Thyroid gland (tissue), 4 donors: Measurements from ENCODE around the gene DVL2. TPM values are rescaled to one million over a fixed set of nuclear protein-coding genes. Genes with fewer than 3 reads are reported as not detected.

Experiments used
- DNase-seq, 2 donors: peaks; one replicate each; pipeline ENCODE4 v3.0.0-alpha.2; 2019
- H3K27ac ChIP-seq, 3 donors: fragments of 200-600 bp; sonication (generic); 1 replicate in 2 of 3; 2 replicates in 1 of 3; pipeline ENCODE4 v1.5.1; 2016 to 2019; ENCODE audit warnings: mild to moderate bottlenecking in 1 of 3, moderate library complexity in 1 of 3
- H3K27me3 ChIP-seq: fragments of 200-600 bp; sonication (generic); one replicate; pipeline ENCODE4 v1.5.1; 2019
- H3K36me3 ChIP-seq, 2 donors: fragments of 200-600 bp; sonication (generic); one replicate each; pipeline ENCODE4 v1.5.1; 2016 to 2019
- H3K4me1 ChIP-seq, 2 donors: fragments of 200-600 bp; sonication (generic); one replicate each; pipeline ENCODE4 v1.5.1; 2017 to 2019
- H3K4me3 ChIP-seq, 3 donors: fragments of 200-600 bp; sonication (generic); replicated peaks in 1 of 3; 1 replicate in 2 of 3; 2 replicates in 1 of 3; pipeline ENCODE4 v1.5.1; 2016; ENCODE audit warnings: mild to moderate bottlenecking in 1 of 3
- H3K9me3 ChIP-seq: fragments of 200-600 bp; sonication (generic); one replicate; pipeline ENCODE4 v1.5.1; 2017
- CTCF ChIP-seq, 6 experiments: fragments of 200-600 bp in 3 of 6; fragments of 450-650 bp in 3 of 6; sonication (generic) in 3 of 6; IDR thresholded peaks; one replicate each; pipeline ENCODE4 v1.5.1; 2016 to 2019; ENCODE audit warnings: antibody characterized with exemption in 6 of 6, mild to moderate bottlenecking in 2 of 6, inconsistent platforms in 1 of 6, moderate library complexity in 1 of 6
- POLR2A ChIP-seq, 2 donors: fragments of 450-650 bp; IDR thresholded peaks; one replicate each; pipeline ENCODE4 v1.6.1; 2017; ENCODE audit warnings: antibody characterized with exemption in 2 of 2, mild to moderate bottlenecking in 2 of 2, moderate library complexity in 1 of 2
- WGBS, 2 donors: methylation state at CpG; one replicate each; pipeline ENCODE4 v1.1.5; 2017; 5-methylcytosine and 5-hydroxymethylcytosine counted together
- intact Hi-C: fragments of 100-400 bp; cut with DNase I; formaldehyde crosslinking; loops from one replicate; pipeline ENCODE4 v1.15.1; 2023
- total RNA-seq, 4 donors: library from RNA; depleted of rRNA; stranded (reverse); fragments of >200 nt; gene quantifications; one replicate each; pipeline ENCODE4 v1.2.3, GENCODE V29; 2016

DVL2 gene
- total RNA-seq, 4 donors from 2014 or later, result 45.3 to 68.6 (median 49.0) TPM

DNA sequence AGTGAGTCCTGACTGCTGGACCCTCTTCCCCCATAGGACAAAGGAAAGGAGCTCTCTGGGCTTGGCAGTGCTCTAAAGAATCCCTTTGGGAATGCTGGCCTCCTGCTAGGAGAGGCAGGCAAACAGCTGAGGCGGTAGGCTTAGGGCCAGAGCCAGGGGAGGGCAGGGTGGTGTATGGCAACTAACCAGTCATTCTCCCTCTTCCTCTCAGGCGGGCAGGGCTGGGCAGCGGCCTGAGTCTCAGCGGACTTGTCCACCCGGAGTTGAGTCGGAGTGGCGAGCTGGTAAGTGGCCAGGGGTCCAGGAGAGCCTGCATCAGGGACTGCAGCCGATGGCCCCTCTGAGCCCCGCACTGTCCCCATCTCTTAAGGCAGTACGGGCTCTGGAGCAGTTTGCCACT lies 10.2 kb downstream of the DVL2 start:
- DNase-seq, result no peak
- no peaks in the 10 kb centered on the region for H3K9me3 ChIP-seq
- intact Hi-C loops, result no loop called here
- H3K27me3 ChIP-seq, result no peaks in the 10 kb centered on the region
- no peak overlapping the region for H3K4me3 ChIP-seq
- TF ChIP-seq POLR2A (IDR thresholded peaks at IDR 0.05) (no peak), CTCF (IDR thresholded peaks at IDR 0.05) (no peak)
- peaks cover 13 to 24% of the 10 kb centered on the region in 2 donors for H3K4me1 ChIP-seq
- WGBS, 2 donors, result 77 to 83% methylated on average over 3 of the region's 10 CpGs
- H3K36me3 ChIP-seq, result peaks cover 65 to 71% of the 10 kb centered on the region in 2 donors
- H3K27ac ChIP-seq, result no peak overlapping the region

DNA sequence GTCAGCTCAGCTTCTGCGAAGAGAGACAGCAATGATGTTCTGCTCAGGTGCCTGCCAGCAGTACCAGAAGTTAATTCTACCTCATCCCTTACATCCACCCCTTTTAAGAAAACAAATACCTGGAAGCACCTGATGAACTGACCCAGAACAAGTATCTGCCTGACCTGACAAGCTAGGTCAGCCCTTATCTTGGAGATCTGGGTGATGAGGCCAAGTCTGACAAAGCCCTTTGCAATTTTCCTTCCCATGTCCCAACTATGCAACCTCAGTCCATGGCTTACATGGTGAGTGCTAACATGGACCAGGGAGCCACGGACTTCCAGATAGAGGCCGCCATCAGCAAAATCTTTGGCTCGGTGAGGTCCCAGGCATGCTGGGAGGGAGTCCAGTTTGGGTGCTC lies 10.9 kb downstream of the DVL2 start:
- Histone ChIP-seq H3K9me3 (no peaks in the 10 kb centered on the region), H3K4me1 (peaks cover 13 to 31% of the 10 kb centered on the region in 2 donors), H3K27ac (no peak overlapping the region), H3K27me3 (no peaks in the 10 kb centered on the region), H3K4me3 (no peak overlapping the region), H3K36me3 (peaks cover 58 to 64% of the 10 kb centered on the region in 2 donors)
- DNase-seq, result no peak
- 90 to 91% methylated on average over 4 of the region's 4 CpGs for WGBS, 2 donors
- intact Hi-C loops, result no loop called here
- no peak for TF ChIP-seq CTCF (IDR thresholded peaks at IDR 0.05)
- no peak for TF ChIP-seq POLR2A (IDR thresholded peaks at IDR 0.05)

DNA sequence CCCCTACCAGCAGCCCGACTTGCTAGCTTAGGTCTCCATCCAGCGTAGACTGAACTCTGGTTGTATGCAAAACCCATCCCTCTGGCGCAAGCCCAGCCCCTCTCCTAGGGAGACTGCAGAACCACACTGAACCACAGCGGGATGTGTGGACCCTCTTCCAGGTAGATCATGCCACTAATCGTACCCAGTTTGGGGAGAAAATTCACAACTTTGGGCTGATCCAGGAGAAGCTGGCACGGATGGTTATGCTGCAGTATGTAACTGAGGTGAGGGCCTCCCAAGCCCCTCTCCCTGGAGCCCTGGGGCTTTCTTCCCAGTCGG lies 11.4 kb downstream of the DVL2 start:
- H3K4me1 ChIP-seq, result peaks cover 17 to 36% of the 10 kb centered on the region in 2 donors
- WGBS, 2 donors, result 77 to 94% methylated on average over 4 to 7 of the region's 7 CpGs
- H3K27ac ChIP-seq, result no peak overlapping the region

DNA sequence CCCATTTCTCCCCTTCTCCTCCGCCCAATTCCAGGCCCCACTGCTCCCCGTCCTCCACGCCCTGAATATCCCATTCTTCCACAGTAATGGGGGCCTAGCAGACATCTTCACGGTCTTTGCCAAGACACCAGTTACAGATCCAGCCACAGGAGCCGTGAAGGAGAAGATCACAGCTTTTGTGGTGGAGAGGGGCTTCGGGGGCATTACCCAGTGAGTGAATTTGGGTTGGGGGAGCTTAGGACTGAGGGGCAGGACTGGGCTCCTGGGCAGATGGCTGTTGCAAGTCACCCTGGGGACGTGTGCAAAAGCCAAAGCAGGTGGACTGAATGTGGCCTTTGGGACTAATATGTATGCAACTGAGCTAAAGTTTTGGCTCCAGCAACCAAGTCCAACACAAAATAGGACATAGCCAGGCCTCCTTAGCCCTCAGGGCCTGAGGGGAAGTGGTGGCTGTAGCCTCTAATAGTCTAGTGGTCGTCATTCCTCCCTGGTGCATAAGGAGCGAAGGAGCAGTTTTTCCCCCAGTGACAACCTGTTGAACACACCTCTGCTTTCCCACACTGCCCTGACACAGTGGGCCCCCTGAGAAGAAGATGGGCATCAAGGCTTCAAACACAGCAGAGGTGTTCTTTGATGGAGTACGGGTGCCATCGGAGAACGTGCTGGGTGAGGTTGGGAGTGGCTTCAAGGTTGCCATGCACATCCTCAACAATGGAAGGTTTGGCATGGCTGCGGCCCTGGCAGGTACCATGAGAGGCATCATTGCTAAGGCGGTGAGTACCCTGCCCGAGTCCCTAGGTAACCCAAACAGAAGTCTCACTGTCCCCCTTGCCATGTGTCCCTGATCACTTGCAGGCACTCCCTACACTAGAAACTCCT lies 12.0 kb downstream of the DVL2 start:
- Histone ChIP-seq H3K9me3 (no peaks in the 10 kb centered on the region), H3K27ac (peak overlapping the region in 1 of 3 donors; percentile 97), H3K27me3 (no peaks in the 10 kb centered on the region), H3K4me3 (no peak overlapping the region), H3K4me1 (peaks cover 21 to 40% of the 10 kb centered on the region in 2 donors), H3K36me3 (peaks cover 56 to 61% of the 10 kb centered on the region in 2 donors)
- no peak for DNase-seq
- intact Hi-C loops, result no loop called here
- WGBS, 2 donors, result 91% methylated on average over 13 to 14 of the region's 15 CpGs
- TF ChIP-seq POLR2A (IDR thresholded peaks at IDR 0.05), result peak in 1 of 2 donors; percentile 9
- TF ChIP-seq CTCF (IDR thresholded peaks at IDR 0.05), result no peak

More for the DNA sequence above, 11.4 kb downstream of the DVL2 start:
- TF ChIP-seq POLR2A (IDR thresholded peaks at IDR 0.05), result no peak
- TF ChIP-seq CTCF (IDR thresholded peaks at IDR 0.05), result no peak
- Histone ChIP-seq H3K9me3 (no peaks in the 10 kb centered on the region), H3K4me3 (no peak overlapping the region), H3K27me3 (no peaks in the 10 kb centered on the region), H3K36me3 (peaks cover 58 to 61% of the 10 kb centered on the region in 2 donors)
- no peak for DNase-seq
- intact Hi-C loops, result no loop called here
